NCI-H146 (cell line): ENCODE data around the gene DPCD.

Experiments used
- DNase-seq: peaks from one replicate; lab custom pipeline; 2025; lab: John Stamatoyannopoulos, UW

The DPCD gene

DNA sequence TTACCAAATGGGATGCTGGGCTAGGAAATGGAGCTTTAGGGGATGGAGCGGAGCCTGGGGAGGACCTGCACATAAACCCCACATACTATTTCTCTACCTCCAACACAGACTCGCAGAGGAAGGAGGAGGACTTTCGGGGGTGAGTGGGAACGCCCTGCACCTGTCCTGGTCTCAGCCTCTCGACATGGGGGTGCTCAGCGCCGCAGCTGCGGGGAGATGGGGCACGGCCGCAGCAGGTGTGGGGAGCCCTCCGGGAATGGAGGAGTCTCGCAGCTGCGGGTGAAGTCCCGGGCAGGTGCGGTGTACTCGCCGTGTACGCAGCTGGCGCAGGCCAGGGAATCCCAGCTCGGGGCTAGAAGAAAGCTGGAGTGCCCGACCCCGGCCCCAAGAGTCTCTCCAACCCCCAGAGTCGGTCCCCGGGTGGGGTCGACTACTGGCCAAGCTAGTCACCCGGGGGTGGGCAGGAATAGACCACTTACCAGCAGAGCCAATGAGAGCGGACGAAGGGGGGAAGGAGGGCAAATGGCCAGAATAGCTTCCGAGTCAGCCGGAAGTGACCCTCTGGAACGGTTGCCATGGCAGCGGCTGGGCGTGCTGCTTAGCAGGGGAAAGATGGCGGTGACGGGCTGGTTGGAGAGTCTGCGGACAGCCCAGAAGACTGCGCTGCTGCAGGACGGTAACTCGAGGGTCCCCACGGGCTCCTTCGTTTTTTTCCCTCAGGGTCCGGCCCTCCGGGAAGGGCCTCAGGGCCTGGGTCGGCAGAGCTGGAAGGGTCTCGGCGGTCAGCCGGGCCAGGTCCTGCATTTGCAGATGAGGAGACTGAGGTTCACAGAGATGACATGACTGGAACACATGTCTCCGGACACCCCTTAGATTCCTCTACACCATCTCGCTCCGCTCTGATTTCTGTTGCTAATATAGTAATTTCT is at the start of gene DPCD, which contains the start of gene POLL:
Gene DPCD, plus strand, starts transcription at position 597 of the 929 bp plus-strand sequence. Its CDS starts 16 bp downstream, at position 613.
Gene POLL, minus strand, starts transcription at position 533 of the 929 bp plus-strand sequence. CDS start 897 bp downstream, outside the sequence.
- DNase-seq = peak; percentile 94

DNA sequence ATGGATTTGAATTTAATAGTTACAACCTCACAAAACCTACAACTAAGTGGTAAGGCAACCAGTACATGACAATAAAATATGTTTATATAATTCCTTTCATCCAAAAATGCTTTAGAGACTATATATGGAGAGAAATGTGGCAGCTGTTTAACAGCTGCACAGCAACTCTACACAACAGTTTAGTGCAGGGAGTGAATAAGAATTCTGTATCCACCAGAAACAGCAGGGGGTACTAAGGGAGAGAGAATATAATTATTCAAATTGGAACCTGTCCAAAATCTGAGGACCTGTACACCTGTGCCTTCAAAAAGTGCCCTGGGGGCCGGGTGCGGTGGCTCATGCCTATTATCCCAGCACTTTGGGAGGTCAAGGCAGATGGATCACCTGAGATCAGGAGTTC is 49.7 kb upstream of the DPCD start:
- peak; percentile 93 for DNase-seq

GRCh38 chr10:101545898-101546297 is 42.2 kb upstream of the DPCD start:
- DNase-seq = peak; percentile 38

GRCh38 chr10:101550965-101551364 is 37.2 kb upstream of the DPCD start:
- no peak for DNase-seq

GRCh38 chr10:101552442-101552841 is 35.7 kb upstream of the DPCD start:
- DNase-seq = no peak

DNA sequence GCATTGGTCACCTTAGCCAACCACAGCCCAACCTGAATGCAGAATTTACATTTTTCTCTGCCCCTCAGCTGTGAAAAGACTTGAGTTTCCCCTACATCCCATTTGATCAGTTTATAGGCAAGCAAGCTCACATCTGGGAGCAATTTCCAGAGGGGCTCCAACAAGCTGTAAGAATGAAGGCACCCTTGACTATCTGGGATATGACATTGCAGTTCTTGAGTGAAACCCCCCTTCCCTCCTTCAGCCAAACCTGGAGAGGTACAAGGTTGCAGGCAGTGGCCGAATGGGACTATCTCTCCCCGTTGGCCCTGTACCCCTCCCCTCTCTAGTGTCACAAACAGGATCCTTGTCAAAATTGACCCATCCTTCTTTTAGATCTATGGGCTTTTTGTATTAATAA is 30.6 kb upstream of the DPCD start:
- DNase-seq = no peak

DNA sequence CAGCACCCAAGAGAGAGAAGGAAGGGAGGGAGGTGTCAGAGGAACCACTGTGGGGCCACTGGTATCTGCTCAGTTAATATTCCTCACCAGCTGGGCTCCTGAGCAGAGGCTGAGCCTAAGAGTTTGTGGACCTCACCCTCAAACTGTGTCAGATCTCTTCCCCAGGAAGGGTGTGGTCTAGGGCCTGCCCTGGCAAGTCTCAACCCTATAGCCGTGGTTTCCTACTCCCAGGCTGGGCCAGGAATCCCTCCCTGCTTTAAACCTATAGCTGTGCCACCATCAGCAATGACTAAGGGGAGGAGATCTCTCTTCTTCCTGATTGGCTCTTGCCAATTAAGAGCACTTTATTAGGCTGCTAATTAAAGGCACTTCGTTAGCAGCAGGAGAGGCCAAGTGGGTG is 29.9 kb upstream of the DPCD start:
- no peak for DNase-seq

GRCh38 chr10:101558671-101559595 is 29.2 kb upstream of the DPCD start:
- no peak for DNase-seq

DNA sequence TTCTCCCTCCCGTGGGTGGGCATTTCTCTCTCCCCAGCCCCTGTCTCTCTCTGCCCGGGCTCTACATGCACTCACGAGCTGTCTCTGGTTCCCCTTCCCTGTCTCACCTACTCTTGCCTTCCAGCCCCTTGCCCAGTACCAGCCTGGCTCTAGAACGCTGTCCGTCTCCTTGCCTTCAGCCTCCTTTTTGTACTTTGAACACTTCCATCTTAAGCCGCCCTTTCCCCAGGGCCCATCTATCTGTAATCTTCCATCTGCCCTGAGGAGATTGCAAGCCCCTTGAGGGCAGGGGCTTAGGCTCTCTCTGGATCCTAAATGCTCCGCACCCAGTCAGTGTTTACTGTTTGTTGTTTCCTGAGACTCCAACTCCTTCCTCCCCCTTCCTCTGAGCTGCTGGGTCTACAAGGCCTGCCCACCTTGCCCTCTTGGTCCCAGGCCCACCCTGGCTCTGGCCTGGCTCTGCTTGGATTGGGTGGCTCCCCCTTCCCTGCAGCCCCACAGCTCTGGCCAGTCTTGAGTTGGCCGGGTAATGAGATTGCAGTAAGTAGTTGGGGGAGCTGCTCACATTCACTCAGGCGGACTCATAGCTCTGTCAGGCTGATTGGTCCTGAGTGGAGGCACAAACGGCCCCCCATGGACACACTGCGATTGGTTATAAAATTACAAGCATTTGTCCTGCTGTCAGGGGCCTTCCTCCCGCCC is 28.4 kb upstream of the DPCD start:
- no peak for DNase-seq

- DNase-seq = no peak
These were observed 27.6 kb upstream of the DPCD start for GRCh38 chr10:101560298-101561067.

DNA sequence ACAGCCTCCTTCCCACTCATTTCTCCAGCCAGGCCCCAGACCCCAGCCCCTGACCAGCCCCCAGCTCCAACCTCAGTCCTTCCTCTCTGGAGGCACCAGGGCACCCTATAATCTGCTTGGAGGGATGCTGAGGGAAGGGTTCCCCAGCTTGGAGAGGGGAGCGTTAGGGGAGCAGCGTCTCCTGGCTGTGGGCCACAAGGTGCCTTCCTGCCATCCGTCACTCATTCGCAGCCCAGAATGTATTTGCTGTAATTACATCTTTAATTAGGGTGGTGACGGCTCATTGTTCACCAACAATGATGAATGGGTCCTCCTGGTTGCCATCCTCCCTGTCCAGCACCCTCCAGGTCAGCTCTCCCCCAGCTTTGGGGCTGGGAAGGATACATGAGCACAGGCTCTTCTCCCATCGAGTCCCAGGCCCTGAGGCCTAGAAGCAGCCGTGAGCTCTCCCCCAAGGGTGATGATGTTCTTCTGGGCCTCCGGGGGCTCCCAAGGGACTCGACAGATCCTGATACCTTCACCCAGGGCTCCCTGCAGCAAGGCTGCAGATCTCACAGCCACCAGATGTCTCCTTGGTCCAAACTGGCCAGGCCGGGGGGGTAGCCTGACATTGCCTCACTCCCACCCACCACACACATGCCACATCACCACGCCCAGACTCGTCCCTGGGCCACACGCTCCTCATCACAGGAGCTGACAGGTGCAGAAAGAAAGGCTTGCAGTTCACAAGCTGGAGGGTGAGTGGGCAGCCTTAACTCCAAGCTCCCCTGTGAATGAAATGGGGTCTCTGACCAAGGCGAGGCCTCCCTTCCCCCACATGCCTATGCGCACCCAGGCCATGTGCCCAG is 26.8 kb upstream of the DPCD start:
- peak; percentile 60 for DNase-seq

DNA sequence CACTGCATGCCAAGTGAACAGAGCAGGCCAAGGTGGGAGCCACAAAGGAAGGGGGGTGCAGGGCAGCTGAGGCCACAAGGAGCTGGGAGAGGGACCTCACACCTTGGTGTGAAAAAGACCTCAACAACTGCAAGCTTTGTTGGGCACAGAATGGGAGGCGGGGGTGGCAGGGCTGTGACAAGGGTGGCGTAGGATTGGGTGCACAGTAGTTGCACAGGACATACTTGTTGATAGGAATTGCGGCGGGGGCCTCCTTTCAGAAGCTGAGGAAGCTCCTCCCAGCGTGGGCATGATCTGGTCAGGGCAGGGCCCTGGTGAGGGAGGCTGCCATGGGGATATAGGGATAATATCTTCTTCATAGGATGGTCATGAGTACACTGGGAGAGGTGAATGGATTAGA is 25.9 kb upstream of the DPCD start:
- no peak for DNase-seq

DNA sequence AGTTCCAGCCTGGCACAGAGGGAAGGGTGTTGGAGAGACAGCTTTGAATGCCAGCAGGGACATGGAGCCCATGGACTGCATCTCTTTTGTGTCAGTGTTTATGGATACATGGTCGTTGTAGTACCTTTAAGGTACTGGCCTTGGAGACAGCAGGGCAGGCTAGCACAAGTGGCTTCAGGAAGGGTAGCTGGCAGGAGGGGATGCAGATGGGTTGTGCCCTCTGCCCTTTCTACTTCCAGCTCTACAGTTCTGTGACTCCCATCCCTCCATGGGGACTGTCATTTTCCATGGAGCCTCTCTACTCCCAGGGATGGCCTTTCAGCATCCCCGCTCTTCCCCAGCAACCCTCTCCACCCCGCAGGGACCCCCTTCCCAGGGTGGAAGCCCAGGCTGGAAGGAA is 25.1 kb upstream of the DPCD start:
- no peak for DNase-seq

DNA sequence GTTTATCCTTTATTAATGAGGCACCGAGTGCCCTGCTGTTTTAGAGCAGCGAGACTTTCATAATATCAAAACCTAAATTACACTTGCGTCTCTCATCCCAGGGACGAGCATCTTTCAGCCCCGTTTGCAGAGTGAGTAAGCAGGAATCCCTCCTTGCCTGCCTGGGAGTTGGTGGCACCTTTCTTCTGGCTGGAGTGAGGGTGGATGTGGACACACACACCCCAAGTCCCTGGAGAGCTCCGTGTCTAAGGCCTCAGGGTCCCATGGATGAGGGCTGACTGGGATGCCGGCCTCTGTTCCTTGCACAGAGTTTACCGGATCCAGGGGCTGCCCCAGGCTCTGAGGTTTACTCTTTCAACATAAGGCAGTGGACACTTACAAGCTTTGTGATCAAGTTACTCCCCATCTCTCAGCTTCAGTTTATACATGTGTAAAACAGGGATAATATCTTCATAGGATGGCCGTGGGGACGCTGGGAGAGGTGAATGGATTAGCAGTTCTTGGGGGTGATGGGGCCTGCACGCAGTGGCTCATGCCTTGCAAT is 24.6 kb upstream of the DPCD start:
- DNase-seq = no peak

DNA sequence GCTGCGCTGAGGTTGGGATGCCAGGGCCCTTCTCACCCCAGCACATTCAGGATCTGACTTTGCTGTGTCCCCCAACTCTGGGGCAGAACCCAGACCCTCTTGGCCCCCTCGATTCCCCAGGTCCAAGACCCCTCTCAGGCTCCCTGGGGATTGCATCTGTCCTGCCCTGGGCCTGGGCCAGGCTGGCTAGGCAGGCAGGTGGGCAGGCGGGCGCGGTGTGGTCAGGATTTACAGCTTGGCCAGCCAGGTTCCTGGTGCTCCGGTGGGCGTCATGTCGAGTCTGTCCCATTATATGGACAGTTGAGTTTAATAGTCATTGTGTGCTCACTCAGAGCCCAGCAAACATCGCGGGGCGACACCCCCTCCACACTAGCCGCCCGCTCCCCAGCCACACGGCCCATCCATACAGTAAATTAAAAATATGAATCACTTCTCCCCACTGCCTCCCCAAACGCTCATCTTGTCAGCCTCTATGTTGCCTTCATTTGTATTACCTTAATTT is 23.6 kb upstream of the DPCD start:
- no peak for DNase-seq

- no peak for DNase-seq
These were observed 22.7 kb upstream of the DPCD start for GRCh38 chr10:101565370-101565900.

- DNase-seq = no peak
These were observed 22.2 kb upstream of the DPCD start for GRCh38 chr10:101565936-101566332.

- peak; percentile 83 for DNase-seq
These were observed 21.6 kb upstream of the DPCD start for GRCh38 chr10:101566333-101567164.
